WTC11 (cell line): ENCODE measurements around the gene JKAMP. TPM values are rescaled to one million over a fixed set of nuclear protein-coding genes. Genes with fewer than 3 reads are reported as not detected.
A peak's percentile ranks its signal among the peaks of the same experiment; 100 is the strongest.

Experiments used
- ATAC-seq: fragments of 200-7000 bp; cut with Tn5 transposase; 2 replicates; pipeline ENCODE4 v1.10.0; 2021; ENCODE audit warnings: mild to moderate bottlenecking, moderate library complexity
- CTCF ChIA-PET: fragments of 300-600 bp; sonication (Branson Sonifier 250); formaldehyde crosslinking; loops from one replicate; lab custom pipeline; 2021; ENCODE audit warnings: antibody characterized with exemption; lab: Charles Lee
- POLR2A ChIA-PET: fragments of 350-600 bp; sonication (Branson Sonifier 250); formaldehyde crosslinking; loops from one replicate; lab custom pipeline; 2021; ENCODE audit warnings: antibody characterized with exemption; lab: Charles Lee
- DNase-seq: peaks from one replicate; pipeline ENCODE4 v3.0.0; 2021; ENCODE audit warnings: low spot score
- H3K27ac Mint-ChIP-seq: 2 replicates; pipeline ENCODE4 v1.8.0; 2021; ENCODE audit warnings: mixed read lengths
- H3K27me3 Mint-ChIP-seq: 2 replicates; pipeline ENCODE4 v1.8.0; 2021; ENCODE audit warnings: low read depth, mild to moderate bottlenecking, moderate library complexity, mixed read lengths
- H3K36me3 Mint-ChIP-seq: 2 replicates; pipeline ENCODE4 v1.8.0; 2021; ENCODE audit warnings: mixed read lengths
- H3K4me1 Mint-ChIP-seq: 2 replicates; pipeline ENCODE4 v1.8.0; 2022; ENCODE audit warnings: mixed read lengths
- H3K4me3 Mint-ChIP-seq: 2 replicates; pipeline ENCODE4 v1.8.0; 2021; ENCODE audit warnings: mild to moderate bottlenecking, moderate library complexity, mixed read lengths
- H3K9me3 Mint-ChIP-seq: 2 replicates; pipeline ENCODE4 v1.8.0; 2021; ENCODE audit warnings: mixed read lengths
- GTF2I ChIP-seq: fragments of 250-450 bp; sonication (Bioruptor Pico); conservative IDR thresholded peaks from 2 replicates; pipeline ENCODE4 v1.4.0; 2021; ENCODE audit warnings: mild to moderate bottlenecking
- MXD4 ChIP-seq: fragments of 250-450 bp; sonication (Bioruptor Pico); IDR thresholded peaks from 2 replicates; pipeline ENCODE4 v1.8.0; 2021; ENCODE audit warnings: mild to moderate bottlenecking, moderate library complexity, borderline replicate concordance
- NR3C1 ChIP-seq: sonication (generic); formaldehyde crosslinking; conservative IDR thresholded peaks from 2 replicates; pipeline ENCODE4 v1.8.1; 2023; ENCODE audit warnings: low read depth, mild to moderate bottlenecking, missing genetic modification reagents
- ZBTB21 ChIP-seq: sonication (generic); formaldehyde crosslinking; IDR thresholded peaks from 2 replicates; pipeline ENCODE4 v1.8.1; 2023; ENCODE audit warnings: mild to moderate bottlenecking, missing genetic modification reagents, borderline replicate concordance
- ZNF121 ChIP-seq: sonication (generic); formaldehyde crosslinking; IDR thresholded peaks from 2 replicates; pipeline ENCODE4 v1.8.0; 2023; ENCODE audit warnings: missing genetic modification reagents
- ZNF219 ChIP-seq: sonication (generic); formaldehyde crosslinking; IDR thresholded peaks from 2 replicates; pipeline ENCODE4 v1.8.0; 2023; ENCODE audit warnings: missing genetic modification reagents, mild to moderate bottlenecking, borderline replicate concordance
- ZNF232 ChIP-seq: sonication (generic); formaldehyde crosslinking; IDR thresholded peaks from 2 replicates; pipeline ENCODE4 v1.8.0; 2022; ENCODE audit warnings: mild to moderate bottlenecking, missing genetic modification reagents
- ZNF263 ChIP-seq: sonication (generic); formaldehyde crosslinking; IDR thresholded peaks from 2 replicates; pipeline ENCODE4 v1.8.1; 2022; ENCODE audit warnings: low read depth, mild to moderate bottlenecking, moderate library complexity, missing genetic modification reagents
- total RNA-seq: library from RNA; stranded (reverse); gene quantifications from 3 replicates; pipeline ENCODE4 v1.2.3, GENCODE V29; 2021
- TF ChIP-seq, protein P1 (sequence below): fragments of 200-600 bp; IDR thresholded peaks from 2 replicates; pipeline ENCODE4 v1.8.0; 2022; ENCODE audit warnings: antibody characterized with exemption
- TF ChIP-seq, protein P2 (sequence below): sonication (generic); formaldehyde crosslinking; conservative IDR thresholded peaks from 2 replicates; pipeline ENCODE4 v1.8.1; 2022; ENCODE audit warnings: mild to moderate bottlenecking, missing genetic modification reagents
- TF ChIP-seq, protein P3 (sequence below): sonication (generic); formaldehyde crosslinking; IDR thresholded peaks from 2 replicates; pipeline ENCODE4 v1.8.0; 2023; ENCODE audit warnings: missing genetic modification reagents, mild to moderate bottlenecking, borderline replicate concordance
- TF ChIP-seq, protein P4 (sequence below): sonication (generic); formaldehyde crosslinking; IDR thresholded peaks from 2 replicates; pipeline ENCODE4 v1.8.0; 2022; ENCODE audit warnings: mild to moderate bottlenecking, missing genetic modification reagents
- TF ChIP-seq, protein P5 (sequence below): sonication (generic); formaldehyde crosslinking; IDR thresholded peaks from 2 replicates; pipeline ENCODE4 v1.8.0; 2023; ENCODE audit warnings: missing genetic modification reagents
- TF ChIP-seq, protein P6 (sequence below): fragments of 250-450 bp; sonication (Bioruptor Pico); IDR thresholded peaks from 2 replicates; pipeline ENCODE4 v1.8.0; 2021; ENCODE audit warnings: mild to moderate bottlenecking

Gene JKAMP
- total RNA-seq, 1 experiment from 2014 or later: 33.2 TPM

DNA sequence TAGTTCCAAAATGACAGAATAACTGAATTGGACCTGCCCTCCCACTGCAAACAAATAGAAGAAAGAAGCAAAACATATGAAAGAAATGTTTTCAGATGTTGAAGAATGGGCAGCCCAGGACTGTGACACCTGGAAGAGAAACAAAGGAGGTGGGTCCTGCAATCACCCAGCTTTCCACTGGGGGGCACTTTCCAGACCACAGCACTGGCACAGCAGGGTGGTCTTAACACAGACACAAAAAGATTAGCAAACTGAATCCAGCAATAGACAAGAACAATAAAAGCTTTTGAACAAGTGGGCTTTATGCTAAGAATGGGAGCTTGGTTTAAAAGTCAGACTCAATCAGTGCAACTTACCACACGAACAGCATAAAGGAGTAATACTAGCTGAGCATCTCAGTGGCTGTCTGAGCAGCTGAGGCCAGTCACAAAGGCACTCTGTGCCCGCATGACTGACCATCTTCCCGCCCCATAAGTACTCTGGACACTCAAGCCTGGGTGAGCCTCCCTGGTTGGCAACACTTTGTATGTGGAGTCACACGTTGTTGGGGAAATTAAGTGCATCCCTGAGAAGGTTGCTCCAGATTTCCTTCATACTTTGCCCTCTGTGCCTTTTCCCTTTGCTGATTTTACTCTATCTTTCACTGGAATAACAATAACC is 27.7 kb downstream of the JKAMP start:
- peak; percentile 85 for ATAC-seq
- no peak overlapping the region for H3K27ac Mint-ChIP-seq
- POLR2A ChIA-PET: no interaction called here
- no peak overlapping the region for H3K4me3 Mint-ChIP-seq
- peaks cover 10% of the 10 kb centered on the region for H3K27me3 Mint-ChIP-seq
- TF ChIP-seq NR3C1 (CRISPR knock-in tag) (no peak), ZNF121 (CRISPR knock-in tag) (no peak), ZNF232 (CRISPR knock-in tag) (no peak)
- TF ChIP-seq, protein P1, sequence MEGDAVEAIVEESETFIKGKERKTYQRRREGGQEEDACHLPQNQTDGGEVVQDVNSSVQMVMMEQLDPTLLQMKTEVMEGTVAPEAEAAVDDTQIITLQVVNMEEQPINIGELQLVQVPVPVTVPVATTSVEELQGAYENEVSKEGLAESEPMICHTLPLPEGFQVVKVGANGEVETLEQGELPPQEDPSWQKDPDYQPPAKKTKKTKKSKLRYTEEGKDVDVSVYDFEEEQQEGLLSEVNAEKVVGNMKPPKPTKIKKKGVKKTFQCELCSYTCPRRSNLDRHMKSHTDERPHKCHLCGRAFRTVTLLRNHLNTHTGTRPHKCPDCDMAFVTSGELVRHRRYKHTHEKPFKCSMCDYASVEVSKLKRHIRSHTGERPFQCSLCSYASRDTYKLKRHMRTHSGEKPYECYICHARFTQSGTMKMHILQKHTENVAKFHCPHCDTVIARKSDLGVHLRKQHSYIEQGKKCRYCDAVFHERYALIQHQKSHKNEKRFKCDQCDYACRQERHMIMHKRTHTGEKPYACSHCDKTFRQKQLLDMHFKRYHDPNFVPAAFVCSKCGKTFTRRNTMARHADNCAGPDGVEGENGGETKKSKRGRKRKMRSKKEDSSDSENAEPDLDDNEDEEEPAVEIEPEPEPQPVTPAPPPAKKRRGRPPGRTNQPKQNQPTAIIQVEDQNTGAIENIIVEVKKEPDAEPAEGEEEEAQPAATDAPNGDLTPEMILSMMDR: peak; percentile 64
- TF ChIP-seq, protein P2, sequence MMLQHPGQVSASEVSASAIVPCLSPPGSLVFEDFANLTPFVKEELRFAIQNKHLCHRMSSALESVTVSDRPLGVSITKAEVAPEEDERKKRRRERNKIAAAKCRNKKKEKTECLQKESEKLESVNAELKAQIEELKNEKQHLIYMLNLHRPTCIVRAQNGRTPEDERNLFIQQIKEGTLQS (CRISPR knock-in tag): no peak
- TF ChIP-seq, protein P3, sequence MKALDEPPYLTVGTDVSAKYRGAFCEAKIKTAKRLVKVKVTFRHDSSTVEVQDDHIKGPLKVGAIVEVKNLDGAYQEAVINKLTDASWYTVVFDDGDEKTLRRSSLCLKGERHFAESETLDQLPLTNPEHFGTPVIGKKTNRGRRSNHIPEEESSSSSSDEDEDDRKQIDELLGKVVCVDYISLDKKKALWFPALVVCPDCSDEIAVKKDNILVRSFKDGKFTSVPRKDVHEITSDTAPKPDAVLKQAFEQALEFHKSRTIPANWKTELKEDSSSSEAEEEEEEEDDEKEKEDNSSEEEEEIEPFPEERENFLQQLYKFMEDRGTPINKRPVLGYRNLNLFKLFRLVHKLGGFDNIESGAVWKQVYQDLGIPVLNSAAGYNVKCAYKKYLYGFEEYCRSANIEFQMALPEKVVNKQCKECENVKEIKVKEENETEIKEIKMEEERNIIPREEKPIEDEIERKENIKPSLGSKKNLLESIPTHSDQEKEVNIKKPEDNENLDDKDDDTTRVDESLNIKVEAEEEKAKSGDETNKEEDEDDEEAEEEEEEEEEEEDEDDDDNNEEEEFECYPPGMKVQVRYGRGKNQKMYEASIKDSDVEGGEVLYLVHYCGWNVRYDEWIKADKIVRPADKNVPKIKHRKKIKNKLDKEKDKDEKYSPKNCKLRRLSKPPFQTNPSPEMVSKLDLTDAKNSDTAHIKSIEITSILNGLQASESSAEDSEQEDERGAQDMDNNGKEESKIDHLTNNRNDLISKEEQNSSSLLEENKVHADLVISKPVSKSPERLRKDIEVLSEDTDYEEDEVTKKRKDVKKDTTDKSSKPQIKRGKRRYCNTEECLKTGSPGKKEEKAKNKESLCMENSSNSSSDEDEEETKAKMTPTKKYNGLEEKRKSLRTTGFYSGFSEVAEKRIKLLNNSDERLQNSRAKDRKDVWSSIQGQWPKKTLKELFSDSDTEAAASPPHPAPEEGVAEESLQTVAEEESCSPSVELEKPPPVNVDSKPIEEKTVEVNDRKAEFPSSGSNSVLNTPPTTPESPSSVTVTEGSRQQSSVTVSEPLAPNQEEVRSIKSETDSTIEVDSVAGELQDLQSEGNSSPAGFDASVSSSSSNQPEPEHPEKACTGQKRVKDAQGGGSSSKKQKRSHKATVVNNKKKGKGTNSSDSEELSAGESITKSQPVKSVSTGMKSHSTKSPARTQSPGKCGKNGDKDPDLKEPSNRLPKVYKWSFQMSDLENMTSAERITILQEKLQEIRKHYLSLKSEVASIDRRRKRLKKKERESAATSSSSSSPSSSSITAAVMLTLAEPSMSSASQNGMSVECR (CRISPR knock-in tag): no peak
- TF ChIP-seq, all 79 proteins: peak for 1
- peak; percentile 67 for DNase-seq
- Mint-ChIP-seq H3K9me3 (peaks cover 33% of the 10 kb centered on the region), H3K4me1 (peaks cover 10% of the 10 kb centered on the region), H3K36me3 (peaks cover 16% of the 10 kb centered on the region)
- CTCF ChIA-PET: interaction anchor here (0.6 to 6.6 kb wide), 14 partner anchors 9 to 568 kb away, joined by 3 to 84 read pairs (median 4); partner anchors contain the start of genes CCDC175, JKAMP and L3HYPDH

DNA sequence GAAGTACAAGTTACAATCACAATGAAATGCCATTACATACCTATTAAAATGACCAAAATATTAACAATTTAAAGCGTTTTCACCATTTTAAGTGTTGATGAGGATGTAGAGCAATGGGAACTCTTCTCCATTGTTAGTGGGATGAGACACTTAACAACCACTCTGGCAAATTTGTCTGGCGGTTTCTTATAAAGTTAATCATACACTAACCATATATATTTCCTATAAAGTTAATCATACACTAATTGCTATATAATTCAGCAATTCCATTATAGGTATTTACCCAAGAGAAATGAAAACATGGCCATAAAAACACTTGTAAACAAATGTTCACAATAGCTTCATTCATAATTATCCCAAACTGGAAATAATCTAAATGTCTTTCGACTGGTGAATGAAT is 35.9 kb downstream of the JKAMP start:
- no peaks in the 10 kb centered on the region for H3K4me1 Mint-ChIP-seq
- no peak overlapping the region for H3K27ac Mint-ChIP-seq
- POLR2A ChIA-PET: no interaction called here
- H3K4me3 Mint-ChIP-seq: no peak overlapping the region
- H3K27me3 Mint-ChIP-seq: no peaks in the 10 kb centered on the region; the same call in 1 of the 2 replicates
- peaks cover 10% of the 10 kb centered on the region for H3K9me3 Mint-ChIP-seq
- TF ChIP-seq, protein P4, sequence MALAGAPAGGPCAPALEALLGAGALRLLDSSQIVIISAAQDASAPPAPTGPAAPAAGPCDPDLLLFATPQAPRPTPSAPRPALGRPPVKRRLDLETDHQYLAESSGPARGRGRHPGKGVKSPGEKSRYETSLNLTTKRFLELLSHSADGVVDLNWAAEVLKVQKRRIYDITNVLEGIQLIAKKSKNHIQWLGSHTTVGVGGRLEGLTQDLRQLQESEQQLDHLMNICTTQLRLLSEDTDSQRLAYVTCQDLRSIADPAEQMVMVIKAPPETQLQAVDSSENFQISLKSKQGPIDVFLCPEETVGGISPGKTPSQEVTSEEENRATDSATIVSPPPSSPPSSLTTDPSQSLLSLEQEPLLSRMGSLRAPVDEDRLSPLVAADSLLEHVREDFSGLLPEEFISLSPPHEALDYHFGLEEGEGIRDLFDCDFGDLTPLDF (CRISPR knock-in tag): no peak
- no peak for TF ChIP-seq GTF2I (CRISPR knock-in tag)
- TF ChIP-seq, protein P5, sequence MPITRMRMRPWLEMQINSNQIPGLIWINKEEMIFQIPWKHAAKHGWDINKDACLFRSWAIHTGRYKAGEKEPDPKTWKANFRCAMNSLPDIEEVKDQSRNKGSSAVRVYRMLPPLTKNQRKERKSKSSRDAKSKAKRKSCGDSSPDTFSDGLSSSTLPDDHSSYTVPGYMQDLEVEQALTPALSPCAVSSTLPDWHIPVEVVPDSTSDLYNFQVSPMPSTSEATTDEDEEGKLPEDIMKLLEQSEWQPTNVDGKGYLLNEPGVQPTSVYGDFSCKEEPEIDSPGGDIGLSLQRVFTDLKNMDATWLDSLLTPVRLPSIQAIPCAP (CRISPR knock-in tag): no peak
- TF ChIP-seq ZNF219: no peak
- TF ChIP-seq ZNF263 (CRISPR knock-in tag): no peak
- TF ChIP-seq MXD4 (CRISPR knock-in tag): no peak
- TF ChIP-seq ZBTB21: no peak
- TF ChIP-seq, protein P3 (CRISPR knock-in tag): no peak
- TF ChIP-seq, protein P6, sequence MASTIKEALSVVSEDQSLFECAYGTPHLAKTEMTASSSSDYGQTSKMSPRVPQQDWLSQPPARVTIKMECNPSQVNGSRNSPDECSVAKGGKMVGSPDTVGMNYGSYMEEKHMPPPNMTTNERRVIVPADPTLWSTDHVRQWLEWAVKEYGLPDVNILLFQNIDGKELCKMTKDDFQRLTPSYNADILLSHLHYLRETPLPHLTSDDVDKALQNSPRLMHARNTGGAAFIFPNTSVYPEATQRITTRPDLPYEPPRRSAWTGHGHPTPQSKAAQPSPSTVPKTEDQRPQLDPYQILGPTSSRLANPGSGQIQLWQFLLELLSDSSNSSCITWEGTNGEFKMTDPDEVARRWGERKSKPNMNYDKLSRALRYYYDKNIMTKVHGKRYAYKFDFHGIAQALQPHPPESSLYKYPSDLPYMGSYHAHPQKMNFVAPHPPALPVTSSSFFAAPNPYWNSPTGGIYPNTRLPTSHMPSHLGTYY (CRISPR knock-in tag): no peak
- TF ChIP-seq, all 79 proteins: peak for 0
- CTCF ChIA-PET: no interaction called here
- H3K36me3 Mint-ChIP-seq: no peaks in the 10 kb centered on the region
- no peak for ATAC-seq
- no peak for DNase-seq
